Choroid plexus epithelial cell (primary cell): ENCODE measurements around the gene GNB1L.

Experiments used
- DNase-seq: peaks from one replicate; pipeline ENCODE4 v3.0.0-alpha.2; 2010; ENCODE audit warnings: low read depth
- H3K4me3 ChIP-seq: 2 replicates; pipeline ENCODE4 v1.5.1; 2011; ENCODE audit warnings: low read depth, mild to moderate bottlenecking, control low read depth, low read length, moderate library complexity
- CTCF ChIP-seq: conservative IDR thresholded peaks from 2 replicates; pipeline ENCODE4 v1.5.1; 2011; ENCODE audit warnings: low read depth, mild to moderate bottlenecking, control low read depth, inconsistent platforms, low read length, moderate library complexity

GNB1L gene

DNA sequence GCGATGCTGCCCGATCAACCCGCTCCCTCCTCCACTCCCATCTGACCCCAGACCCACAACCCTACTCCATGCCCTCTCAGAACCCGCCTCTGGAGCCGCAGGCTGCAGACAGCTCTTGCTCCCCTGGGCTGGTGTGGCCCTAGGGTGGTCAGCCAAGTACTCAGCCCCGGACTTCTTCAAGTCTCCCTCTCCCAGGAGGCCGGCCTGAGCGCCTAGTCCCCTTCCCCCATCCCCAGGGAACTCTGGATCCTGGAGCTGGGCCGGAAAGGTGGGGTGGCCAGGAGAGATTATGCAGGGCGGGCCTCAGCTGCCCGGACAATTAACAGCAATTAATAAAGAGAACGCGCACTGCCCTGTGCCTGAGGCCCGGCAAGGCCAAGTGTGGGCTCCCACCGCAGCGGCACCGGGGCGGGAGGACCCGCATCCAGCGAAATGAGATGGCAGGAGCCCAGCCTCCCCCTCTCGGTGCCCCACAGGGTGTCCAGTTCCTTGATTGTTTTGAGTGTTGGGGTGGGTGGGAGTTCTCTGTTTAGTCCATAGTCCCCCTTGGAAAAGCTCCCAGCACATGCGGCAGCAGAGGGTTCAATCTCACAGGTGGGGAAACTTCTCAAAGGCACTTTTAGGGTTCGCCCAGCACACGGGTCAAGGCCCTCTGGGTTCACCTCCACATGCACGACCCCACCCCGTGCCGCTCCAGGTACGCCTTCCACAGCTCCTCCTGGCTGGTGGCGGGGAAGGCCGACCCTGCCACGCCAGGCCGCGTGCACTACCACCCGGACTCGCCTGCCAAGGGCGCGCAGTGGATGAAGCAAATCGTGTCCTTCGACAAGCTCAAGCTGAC is 91.0 kb downstream of the GNB1L start:
- no peak for DNase-seq
- no peak for TF ChIP-seq CTCF
- H3K4me3 ChIP-seq = no peak overlapping the region

GRCh38 chr22:19762568-19763457 is 91.9 kb downstream of the GNB1L start:
- no peak overlapping the region for H3K4me3 ChIP-seq
- no peak for TF ChIP-seq CTCF
- DNase-seq = no peak

DNA sequence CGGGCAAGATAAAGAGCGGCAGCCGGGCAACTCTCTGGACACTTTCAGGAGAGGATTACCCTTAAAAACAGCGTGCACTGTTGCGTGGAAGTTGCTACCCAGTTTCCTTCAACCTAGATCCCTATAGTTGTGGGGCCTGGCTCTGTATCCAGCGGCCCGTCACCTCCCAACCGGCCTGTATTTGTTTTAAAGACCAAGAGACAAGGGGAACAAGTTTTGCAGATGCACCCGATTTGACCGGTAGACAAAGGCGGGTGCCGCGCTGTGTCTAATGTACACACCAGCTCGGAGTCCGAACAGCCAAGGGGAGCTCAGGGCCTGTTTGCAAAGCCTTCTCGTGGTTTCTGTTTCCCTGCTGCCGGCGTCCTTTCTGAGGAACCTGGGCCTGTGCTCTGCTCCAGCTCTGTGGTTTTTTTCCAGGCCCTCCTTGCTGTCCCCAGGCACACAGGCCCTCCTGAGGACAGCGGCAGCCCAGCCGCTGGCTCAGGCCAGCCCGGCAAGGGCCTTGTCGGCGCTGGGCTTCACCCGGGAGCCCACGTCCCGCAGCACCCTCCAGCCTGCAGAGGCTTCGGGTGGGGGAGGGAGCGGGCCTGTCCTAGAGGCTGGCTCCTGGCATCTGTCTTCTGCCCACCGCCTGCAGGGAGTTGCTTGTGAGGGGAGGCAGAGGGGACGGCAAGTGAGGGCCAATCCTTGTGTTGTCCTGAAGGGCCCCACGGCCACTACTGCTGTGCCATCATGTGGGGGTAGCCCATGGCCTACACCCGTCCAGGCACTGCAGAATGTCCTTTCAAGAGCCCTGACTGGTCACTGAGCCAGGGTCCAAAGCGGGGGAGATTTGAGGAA is 92.7 kb downstream of the GNB1L start:
- H3K4me3 ChIP-seq = no peak overlapping the region
- no peak for DNase-seq

DNA sequence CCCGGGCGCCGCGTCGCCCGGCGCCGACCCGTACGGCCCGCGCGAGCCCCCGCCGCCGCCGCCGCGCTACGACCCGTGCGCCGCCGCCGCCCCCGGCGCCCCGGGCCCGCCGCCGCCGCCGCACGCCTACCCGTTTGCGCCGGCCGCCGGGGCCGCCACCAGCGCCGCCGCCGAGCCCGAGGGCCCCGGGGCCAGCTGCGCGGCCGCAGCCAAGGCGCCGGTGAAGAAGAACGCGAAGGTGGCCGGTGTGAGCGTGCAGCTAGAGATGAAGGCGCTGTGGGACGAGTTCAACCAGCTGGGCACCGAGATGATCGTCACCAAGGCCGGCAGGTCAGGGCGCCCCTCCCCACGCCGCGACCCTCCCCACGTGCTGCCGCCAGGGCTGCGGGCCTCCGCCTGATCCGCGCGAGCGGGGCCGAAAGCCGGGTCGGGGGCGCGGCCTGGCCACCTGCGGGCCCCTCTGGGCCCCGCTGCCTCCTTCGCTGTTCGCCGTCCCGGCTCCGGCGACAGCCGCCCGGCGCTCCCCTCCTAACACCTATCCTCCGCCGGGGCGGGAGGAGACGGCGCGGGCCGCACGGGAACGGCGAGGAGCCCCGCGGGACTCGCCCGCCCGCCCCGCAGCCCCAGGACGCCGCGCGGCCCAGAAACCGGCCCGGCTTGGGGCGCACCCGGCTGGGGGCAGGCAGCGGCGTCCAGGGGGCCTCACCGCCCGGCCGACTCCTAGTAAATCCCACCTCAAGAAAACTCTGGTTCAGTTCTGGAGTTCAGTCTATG is 93.5 kb downstream of the GNB1L start:
- no peak for TF ChIP-seq CTCF
- no peak for DNase-seq
- no peak overlapping the region for H3K4me3 ChIP-seq

More for the DNA sequence above, 92.7 kb downstream of the GNB1L start:
- no peak for TF ChIP-seq CTCF

- DNase-seq = no peak
- no peak for TF ChIP-seq CTCF
- no peak within 1 kb of the TSS for H3K4me3 ChIP-seq
Measured at GRCh38 chr22:19760058-19760950, 94.4 kb downstream of the GNB1L start, which contains the start of gene TBX1. TSS of gene TBX1 (plus strand) at chr22:19760778. CDS start at chr22:19760844, 66 bp downstream.
